ENCODE measurements around the gene SYNDIG1. TPM values are rescaled to one million over a fixed set of nuclear protein-coding genes. Genes with fewer than 3 reads are reported as not detected.

The SYNDIG1 gene
- total RNA-seq, 1 donor: not detected

DNA sequence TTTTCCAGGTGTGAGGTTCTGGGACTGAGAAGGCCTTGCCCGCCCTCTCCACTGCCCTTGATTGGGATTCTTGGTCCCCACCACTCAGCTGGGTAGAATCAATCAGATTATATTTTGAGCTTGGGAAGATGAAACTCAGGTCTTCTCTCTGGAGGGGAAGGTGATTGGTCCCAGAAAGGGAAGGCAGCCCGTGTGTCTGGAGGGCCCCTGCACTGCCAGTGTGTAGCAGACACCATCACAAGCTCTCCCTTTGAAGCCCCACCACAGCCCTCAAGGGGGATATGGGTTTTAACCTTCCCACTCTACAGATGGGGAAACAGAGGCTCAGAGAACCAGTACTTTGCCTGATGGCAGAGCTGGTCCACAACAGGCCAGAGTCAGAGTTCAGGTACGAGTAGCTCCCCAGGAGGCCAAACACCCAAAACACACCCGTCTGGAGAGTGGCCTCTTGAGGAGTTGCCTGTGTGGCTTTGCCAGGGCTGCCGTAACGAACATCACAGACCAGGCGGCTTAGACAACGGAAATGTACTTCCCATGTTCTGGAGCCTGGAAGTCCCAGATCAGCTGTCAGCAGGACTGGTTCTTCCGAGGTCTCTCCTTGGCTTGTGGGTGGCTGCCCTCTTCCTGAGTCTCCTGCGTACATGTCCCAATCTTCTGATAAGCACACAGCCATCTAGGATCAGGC lies 205.6 kb downstream of the SYNDIG1 start:
- TF ChIP-seq, protein P1, sequence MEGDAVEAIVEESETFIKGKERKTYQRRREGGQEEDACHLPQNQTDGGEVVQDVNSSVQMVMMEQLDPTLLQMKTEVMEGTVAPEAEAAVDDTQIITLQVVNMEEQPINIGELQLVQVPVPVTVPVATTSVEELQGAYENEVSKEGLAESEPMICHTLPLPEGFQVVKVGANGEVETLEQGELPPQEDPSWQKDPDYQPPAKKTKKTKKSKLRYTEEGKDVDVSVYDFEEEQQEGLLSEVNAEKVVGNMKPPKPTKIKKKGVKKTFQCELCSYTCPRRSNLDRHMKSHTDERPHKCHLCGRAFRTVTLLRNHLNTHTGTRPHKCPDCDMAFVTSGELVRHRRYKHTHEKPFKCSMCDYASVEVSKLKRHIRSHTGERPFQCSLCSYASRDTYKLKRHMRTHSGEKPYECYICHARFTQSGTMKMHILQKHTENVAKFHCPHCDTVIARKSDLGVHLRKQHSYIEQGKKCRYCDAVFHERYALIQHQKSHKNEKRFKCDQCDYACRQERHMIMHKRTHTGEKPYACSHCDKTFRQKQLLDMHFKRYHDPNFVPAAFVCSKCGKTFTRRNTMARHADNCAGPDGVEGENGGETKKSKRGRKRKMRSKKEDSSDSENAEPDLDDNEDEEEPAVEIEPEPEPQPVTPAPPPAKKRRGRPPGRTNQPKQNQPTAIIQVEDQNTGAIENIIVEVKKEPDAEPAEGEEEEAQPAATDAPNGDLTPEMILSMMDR (IDR thresholded peaks at IDR 0.05; ENCODE audit: insufficient read depth, low read depth, low read length): no peak
- no peak for DNase-seq (ENCODE audit: low read depth)
- no peak overlapping the region for H3K4me3 ChIP-seq (ENCODE audit: low read depth, low read length)

GRCh38 chr20:24675651-24676352 lies 206.4 kb downstream of the SYNDIG1 start:
- TF ChIP-seq, protein P1 (IDR thresholded peaks at IDR 0.05; ENCODE audit: insufficient read depth, low read depth, low read length): no peak
- no peak overlapping the region for H3K4me3 ChIP-seq (ENCODE audit: low read depth, low read length)
- DNase-seq (ENCODE audit: low read depth): no peak

DNA sequence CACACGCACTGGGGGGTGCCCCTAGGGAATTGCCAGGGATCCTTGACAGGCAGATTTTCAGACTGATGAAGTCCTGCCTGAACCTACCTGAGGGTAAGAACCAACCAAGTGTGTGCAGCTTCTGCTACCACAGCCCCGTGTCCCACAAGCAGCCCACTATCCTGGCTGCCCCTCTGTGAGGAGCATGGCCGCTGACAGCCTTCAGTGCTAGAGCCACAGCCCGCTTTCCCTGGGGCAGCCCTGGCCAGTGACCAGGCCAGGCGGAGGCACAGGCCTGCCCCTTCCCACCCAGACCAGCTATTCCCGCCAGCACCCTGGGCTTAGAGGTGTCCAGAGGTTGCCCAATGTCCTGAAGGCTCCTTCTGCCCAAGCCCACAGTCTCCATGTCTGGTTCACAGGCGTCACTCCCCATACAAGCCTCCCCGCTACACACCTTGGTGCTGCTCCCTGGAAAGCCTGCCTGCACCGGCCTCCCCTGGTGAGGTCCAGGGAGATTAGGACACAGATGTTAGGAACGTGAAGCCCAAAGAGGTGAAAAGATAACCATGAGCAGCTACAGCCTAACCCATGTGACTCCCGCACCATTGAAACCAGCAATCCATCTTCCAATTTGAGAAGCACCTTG lies 207.0 kb downstream of the SYNDIG1 start:
- TF ChIP-seq, protein P1 (IDR thresholded peaks at IDR 0.05; ENCODE audit: insufficient read depth, low read depth, low read length): no peak
- no peak overlapping the region for H3K4me3 ChIP-seq (ENCODE audit: low read depth, low read length)
- no peak for DNase-seq (ENCODE audit: low read depth)

DNA sequence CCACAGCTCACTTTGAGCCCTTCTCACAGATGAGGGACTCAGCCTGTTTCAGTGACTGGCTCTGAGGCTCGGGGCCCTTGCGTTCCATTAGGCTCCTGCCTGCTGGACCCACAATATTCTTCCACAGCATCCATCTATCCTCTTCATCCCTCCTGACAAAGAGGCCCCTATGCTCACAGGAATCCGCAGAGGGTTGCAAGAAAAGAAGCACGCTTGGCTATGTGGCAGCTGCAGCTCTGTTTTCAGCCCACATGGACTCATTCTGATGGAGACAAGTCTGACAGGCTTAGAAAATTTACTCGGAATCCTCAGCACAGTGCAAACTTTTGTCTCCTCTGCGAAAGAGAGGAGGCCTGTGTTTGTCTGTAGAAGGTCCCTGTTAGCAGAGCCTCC lies 207.5 kb downstream of the SYNDIG1 start:
- H3K4me3 ChIP-seq (ENCODE audit: low read depth, low read length): no peak overlapping the region
- no peak for DNase-seq (ENCODE audit: low read depth)
- TF ChIP-seq, protein P1 (IDR thresholded peaks at IDR 0.05; ENCODE audit: insufficient read depth, low read depth, low read length): no peak

DNA sequence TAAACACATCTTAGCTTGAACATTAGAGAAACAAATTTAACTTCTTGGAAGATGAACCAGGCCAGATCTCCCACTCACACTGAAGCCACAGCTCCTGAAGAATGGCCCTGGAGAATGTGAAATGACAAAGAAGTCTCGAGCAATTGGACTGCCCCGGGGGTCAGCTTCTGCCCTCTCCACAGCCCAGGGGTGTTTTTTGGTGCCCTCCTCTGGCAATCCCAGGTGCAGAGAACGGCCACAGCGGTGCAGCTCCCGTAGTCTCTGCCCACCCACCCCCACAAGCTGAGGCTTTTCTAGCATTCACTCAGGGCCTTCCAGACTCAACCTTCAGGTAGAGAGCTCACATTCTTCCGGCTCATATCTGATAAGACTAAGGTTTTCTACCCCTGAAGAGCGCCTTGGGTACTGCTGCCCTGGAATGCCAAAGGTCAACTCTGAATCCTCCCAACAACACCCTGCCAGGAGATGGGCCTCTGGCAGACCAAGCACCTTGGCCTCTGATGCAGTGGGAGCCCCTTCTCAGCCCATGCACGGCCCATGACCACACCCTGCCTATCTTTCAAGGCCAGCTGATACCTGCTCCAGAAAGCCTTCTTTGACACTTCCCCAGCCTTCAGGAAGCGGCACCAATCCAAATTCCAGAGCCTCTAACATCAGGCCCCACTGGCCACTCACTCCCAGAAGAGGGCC lies 208.3 kb downstream of the SYNDIG1 start:
- H3K4me3 ChIP-seq (ENCODE audit: low read depth, low read length): no peak overlapping the region
- TF ChIP-seq, protein P1 (IDR thresholded peaks at IDR 0.05; ENCODE audit: insufficient read depth, low read depth, low read length): no peak
- DNase-seq (ENCODE audit: low read depth): no peak

- DNase-seq (ENCODE audit: low read depth): no peak
- TF ChIP-seq, protein P1 (IDR thresholded peaks at IDR 0.05; ENCODE audit: insufficient read depth, low read depth, low read length): no peak
- H3K4me3 ChIP-seq (ENCODE audit: low read depth, low read length): no peak overlapping the region
These were observed 209.1 kb downstream of the SYNDIG1 start for GRCh38 chr20:24678351-24679106.

Measured in fibroblast of villous mesenchyme (primary cell).